NCI-H2107 (cell line): ENCODE results near the gene NCK2.

ENCODE experiments used
- DNase-seq: peaks from one replicate; lab custom pipeline; 2025; lab: John Stamatoyannopoulos, UW

The NCK2 gene

DNA sequence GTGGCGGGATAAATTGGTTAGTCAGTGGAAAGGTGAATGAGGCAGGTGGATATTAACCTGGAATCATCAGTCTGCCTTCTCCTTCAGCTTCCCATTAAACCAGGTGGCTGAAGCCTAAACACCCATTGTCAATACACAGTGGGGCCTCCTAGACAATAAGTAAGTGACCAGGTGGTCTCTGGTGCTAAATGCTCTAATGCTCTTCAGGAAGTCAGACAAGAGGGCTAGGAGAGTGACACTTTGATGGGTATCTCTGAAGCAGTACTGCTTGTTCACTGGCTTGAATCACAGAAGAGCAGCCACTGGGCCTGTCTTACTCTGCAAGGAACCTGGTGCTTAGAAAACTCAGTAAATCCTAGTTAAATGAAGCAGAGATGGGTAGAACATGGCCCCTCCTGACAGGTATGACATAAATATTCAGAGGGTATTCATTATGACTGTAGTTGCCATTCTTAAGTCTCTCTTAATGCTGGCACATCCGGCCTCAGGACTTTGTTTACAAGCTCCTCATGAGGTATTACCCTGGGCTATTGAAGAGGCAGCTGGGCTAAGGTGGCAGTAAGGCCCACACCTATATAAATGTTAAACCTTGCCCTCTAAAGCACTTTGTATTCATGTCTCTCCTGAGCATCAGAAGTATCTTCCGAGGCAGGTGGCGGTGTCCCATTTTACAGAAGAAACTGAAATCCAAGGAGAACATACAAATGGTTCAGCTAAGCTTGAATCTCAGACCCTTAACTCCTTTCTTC, 104.9 kb downstream of the NCK2 start:
- no peak for DNase-seq

DNA sequence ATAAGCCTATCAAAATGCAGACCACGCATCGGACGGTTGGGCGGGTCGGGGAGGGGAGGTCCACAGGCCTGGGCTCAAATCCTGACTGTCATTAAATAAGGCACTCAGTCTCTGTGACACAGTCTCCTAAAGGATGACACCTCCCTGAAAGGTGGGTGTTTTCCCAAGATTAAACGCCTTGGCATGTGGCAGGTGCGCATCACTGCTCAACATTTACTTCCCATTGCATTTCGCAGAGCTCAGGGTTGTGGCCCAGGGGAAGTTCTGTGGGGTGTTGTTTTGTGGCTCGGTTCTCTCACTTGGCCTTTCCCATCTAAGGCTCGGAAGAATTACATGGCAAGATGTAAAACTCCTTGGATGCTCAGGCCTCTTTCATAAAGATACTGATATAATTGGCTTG, 107.4 kb downstream of the NCK2 start:
- no peak for DNase-seq

DNA sequence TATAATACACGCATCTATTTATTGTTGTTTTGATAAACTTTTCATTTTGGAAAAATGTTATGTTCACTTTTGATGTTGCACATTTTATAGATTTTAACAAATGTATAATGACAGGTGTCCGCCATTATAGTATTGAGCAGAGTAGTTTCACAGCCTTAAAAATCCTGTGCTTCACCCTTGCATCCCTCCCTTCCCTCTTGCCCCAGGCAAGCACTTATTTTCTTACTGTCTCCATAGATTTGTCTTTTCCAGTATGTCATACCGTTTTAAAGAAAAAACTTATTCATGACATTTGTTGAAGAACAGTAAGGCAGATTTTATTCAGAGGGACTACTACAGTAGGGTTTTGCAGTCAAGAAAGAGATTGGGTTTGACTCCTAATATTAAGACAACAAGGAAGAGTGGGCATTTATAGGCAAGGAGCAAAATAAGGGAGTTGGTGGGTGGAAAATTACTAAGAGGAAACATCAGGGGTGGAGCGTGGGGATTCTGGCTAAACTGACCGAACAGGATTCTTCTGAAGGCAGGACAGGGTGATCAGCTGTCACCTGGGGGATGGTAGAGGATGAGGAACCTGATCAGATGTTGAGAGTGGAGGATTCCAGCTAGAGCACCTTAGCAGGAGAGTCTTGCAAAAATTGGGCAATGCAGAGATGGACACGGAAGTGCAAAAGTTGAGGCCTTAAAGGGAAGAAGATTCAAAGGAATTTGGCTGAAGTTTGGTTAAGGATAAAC, 108.8 kb downstream of the NCK2 start:
- DNase-seq, result no peak

DNA sequence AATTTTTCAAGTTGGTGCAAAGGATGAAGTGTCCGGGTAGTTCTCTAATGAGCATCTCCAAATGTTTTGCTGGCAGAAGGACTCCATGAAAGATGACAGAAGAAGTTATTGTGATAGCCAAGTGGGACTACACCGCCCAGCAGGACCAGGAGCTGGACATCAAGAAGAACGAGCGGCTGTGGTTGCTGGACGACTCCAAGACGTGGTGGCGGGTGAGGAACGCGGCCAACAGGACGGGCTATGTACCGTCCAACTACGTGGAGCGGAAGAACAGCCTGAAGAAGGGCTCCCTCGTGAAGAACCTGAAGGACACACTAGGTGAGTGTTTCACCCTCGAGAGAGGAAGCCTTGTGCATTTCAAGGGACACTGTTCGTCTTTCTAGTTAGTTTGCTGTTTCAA, 110.3 kb downstream of the NCK2 start:
- no peak for DNase-seq

DNA sequence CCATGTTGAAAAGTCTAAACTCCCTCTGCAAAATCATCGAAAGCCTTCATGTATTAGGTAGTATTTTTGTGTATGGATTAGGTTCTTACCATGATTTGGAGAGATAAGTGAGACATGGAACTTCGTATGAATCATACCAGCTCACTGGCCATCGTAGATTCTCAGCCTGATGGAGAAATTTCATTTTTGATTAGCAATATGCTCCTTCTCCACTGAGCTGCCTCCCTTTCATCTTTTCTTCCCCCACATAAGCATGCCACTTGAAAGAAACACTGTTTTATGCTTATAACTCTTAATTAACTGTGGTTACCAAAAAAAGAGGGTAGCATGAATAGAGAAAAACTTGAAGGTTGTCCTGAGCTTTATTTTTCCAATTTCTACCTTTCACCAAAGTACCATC, 111.9 kb downstream of the NCK2 start:
- DNase-seq, result no peak

DNA sequence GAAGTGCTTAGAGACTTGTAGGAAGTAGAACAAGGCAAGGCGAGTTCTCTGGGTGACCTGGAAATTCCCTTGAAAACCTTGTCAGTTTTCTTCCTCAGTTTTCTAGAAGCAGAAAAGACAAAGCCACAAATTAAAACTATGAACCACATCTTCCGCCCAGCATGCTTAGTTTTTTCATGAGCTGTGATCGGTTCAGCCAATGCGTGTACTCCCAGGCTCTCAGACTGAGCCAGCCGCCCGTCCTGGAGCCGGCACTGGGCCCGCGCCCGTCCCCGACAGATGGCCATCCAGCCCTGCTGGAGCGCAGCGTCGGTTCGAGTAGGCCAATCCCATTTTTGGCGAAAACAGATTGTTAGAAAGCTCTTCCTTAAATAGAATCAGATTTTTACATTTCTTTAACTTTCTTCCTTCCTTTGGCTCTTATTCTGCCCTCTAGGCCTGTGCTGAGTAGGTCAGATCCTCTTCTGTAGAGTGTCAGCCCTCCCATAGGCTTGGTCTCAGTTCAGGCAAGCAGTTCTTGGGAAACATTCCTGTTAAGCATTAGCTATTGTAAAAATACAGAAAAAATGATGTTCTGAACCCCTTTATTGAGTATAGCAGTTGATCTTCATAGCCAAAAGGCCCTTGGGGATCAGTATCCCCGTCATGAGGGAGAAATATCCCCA, 112.5 kb downstream of the NCK2 start:
- no peak for DNase-seq

DNA sequence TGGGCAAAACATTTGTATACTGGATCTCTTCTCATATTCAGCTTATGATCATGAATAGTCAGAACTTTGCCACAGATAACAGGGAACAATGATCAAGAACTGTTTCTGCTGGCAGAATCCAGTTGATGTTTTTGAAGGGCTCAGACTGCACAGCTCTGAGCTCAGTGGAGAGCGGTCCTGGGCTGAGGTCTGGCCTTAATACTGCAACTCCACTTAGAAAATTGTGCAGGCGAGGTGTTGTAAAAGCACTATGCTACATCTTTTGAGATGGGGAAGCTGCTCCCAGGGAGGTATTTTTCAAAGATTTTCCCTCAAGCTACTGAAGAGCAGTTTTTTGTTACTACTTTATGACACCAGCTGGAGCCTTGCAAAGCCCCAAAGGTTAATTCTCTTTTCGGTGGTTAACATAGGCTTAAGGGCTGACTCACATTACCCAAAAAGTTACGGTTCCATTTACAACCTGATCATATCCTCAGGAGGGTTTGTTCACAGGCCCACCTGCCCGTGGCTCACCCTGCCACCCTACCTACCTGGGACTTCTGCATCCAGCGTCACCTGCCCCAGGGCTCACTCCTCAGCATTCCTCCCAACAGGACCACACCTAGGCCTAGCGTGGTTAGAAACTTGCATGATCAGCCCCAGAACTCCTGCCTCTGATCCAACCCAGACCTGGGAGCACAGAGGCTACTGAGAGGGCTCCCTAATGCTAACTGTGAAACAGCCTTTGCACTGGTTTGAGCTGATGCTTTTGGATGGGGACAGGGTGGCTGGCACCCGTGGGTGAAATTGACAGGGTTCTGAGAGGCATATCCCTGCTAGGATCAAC, 114.4 kb downstream of the NCK2 start:
- DNase-seq, result no peak

DNA sequence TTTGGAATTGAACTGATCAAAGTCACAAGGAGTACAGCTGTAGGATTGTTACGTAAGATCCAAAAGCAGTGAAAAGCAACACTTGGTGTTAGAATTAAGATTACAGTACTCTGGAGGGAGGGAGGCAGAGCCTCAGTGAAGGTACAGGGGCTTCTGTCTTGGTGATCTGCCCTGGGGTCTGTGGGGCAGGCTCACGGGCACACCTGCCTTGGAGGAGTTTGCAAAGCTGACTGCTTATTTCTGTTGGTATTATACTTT, 114.9 kb downstream of the NCK2 start:
- DNase-seq, result no peak

DNA sequence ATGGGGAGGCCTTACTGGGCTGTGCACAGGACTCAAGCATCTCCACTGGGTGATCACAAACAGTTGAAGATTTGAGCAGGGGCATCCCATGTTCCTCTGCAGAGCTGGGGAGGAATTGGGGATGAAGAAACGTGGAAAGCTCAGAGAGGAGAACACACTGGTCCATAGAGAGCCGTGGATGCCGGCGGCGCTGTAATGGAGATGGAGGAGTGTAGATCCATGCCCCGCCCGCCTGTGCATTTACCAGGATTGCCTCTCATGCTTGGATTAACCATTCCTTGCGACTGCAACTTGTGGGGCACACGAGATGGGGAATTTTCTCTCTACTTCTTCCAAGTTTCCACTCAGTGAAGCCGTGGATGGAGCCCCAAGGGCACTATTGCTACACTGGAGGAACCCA, 115.9 kb downstream of the NCK2 start:
- no peak for DNase-seq

DNA sequence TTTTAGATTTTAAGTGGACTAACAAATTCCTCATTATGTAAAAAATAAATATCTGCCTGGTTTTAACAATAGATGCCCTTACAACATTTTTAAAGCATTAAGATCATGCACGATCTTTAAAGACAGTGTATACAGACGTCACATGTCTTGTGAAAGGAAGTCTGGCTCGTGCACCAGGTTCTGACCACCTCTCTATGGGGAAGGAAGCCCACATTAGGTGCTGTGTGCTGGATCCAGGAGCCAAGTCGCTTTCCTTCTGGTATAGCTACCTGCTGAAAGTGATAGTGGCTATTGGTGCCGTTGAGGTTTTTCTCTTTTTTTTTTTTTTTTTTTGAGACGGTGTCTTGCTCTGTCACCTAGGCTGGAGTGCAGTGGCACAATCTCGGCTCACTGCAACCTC, 116.5 kb downstream of the NCK2 start:
- DNase-seq, result no peak

DNA sequence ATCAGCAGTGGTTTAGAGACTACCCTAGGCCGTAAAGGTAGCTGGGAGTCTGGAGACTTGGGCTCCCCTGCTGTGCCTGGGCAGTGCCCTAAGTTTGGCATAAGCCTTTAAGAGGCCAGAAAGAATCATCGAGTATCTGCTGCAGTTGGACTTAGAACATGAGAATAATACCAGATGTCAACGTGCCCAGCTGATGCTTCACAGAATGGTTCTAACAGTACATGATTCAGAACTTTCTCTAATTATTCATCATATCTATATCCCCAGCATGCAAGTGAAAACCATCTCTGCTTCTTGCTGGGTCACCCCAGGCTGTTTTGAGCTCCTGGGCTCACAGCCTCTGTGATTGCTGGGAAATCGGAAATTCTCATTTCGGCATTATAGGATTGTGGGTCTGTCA, 118.1 kb downstream of the NCK2 start:
- DNase-seq, result no peak

DNA sequence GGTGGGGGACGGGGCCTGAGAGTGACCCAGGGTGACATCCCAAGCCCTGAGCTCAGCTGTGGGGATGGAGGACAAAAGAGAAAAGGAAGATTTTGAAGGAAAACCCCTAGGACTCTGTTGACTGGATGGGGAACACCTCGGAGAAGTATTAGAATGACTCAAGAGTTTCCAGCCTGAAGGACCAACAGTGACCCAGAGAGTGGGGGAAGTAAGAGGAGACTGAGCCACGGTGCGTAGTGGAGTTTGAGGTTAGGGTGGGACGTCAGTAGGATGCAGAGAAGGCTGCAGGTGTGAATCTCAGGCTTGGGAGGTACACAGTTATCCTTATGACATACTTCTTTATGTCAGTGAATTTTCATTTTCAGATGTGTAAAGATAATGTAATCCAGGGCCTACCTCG, 119.5 kb downstream of the NCK2 start:
- no peak for DNase-seq

DNA sequence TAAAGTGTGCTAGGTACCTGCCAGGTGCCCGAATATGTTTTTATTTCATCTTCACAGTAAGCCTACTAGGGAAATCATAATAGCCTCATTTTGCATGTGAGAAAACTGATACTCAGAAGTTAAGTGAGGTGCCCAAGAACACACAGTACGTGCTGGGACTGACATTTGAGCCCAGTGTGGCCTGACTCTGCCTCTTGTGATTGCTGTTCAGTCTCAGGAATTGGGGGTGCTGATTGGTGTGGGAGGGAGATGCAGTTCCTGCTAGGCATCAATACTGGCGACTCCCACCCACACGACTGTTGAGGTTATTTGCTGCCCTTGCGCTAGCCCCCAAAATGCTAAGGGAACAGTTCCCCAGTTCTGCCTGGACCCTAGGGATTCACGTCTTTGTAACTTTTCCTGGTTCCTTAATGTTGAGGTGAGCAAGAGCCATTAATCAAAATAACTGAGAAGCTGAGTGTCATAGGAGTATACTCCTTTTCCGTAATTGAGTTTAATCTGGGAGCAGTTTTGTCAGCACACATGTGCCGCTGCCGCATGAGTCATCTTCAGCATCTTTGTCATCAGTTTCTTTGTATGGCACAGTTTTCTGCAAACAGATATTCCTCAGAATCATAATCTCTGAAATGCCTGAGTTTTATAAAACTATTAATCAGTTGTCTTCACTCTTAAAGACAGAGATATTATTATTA, 120.7 kb downstream of the NCK2 start:
- DNase-seq, result no peak

DNA sequence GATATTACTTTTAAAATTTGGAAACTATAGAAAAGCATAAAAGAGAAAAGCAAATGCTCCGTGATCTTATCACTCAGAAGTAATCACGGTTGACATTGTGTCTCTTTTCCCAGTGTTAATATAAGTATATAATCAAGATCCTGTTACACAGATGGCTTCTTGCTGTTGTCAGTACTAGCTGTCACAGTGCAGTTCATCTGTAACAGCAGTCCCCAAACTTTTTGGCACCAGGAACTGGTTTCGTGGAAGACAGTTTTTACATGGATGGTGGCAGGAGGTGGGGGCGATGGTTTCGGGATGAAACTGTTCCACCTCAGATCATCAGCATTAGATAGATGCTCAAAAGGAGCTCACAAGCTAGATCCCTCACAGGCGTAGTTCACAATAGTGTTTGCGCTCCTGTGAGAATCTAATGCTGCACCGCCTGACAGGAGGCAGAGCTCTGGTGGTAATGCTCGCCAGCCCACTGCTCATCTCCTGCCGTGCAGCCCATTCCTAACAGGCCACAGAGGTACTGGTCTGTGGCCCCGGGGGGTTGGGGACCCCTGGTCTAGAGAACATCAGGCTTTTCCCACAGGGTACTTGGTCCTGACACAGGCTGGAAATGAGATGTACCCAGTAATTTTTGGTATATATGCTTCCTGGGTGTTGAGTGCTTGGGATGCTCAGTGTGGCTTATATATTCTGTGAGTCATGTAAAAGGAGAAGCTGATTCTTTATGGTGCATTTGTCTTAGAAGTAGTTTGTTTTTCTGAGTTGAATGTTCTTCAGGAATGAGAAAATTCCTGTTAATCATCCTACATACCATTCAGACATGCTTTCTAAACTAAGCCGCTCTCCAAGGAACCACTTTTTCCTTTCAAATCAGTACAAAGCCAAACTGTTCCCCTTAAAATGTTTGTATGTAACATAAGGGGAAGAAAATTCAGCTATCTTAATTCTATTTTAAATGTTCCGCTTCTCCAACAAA, 121.8 kb downstream of the NCK2 start:
- DNase-seq, result no peak

DNA sequence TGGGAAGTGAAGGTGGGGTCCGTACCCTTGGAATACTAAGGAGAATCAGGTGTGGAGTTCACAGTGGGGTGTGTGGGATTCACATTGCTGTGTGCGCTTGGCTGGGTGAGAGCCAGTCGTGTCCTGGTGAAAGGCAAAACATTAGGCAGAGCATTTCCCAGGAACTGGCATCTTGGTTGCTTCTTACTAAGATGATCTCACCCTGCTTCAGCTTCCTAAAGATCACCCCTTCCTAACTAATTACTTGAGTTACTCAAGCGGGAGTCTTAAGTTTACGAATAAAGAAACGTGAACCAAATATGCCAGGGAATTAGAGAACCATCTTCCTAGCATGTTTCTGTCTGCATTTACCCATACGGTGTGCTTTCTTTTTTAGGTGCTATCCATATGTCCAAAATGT, 122.9 kb downstream of the NCK2 start:
- DNase-seq, result no peak

DNA sequence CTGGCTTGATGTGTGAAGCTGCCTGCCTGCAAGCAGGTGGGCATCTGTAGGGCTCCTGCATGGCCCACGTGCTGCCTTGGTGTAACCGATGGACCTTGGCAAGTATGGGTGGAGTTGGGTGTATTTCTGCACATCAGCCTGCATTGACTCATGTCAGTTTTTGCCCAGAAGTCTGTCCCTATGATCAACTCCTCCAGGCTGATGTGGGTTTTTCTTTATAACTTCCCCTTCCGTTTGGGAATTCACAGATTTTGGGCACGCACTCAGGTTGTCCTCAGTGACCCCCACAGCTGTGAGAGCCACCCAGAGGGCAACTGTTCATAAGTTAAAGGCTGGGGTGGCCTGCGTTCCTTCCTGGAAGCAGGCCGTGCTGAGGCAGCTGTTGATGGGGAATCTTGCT, 123.3 kb downstream of the NCK2 start:
- no peak for DNase-seq

DNA sequence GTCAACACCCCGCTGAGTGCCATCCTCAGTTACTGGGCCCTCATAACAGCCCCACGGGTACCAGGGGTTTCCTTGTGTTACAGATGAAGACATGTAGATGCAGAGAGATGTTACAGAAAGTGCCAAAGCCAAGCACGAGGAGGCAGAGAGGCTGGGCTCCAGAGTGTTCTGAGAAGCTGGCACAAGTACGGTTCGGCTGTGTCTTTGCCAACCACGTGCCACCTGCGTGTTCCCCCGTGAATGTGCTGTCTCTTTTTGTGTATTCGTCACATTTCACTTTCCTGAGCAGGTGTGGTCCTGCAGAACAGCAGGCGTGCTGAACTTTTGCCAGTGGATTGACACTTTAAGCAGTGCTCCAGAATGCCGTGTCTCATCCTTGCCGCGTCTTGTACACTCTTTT, 124.6 kb downstream of the NCK2 start:
- no peak for DNase-seq

DNA sequence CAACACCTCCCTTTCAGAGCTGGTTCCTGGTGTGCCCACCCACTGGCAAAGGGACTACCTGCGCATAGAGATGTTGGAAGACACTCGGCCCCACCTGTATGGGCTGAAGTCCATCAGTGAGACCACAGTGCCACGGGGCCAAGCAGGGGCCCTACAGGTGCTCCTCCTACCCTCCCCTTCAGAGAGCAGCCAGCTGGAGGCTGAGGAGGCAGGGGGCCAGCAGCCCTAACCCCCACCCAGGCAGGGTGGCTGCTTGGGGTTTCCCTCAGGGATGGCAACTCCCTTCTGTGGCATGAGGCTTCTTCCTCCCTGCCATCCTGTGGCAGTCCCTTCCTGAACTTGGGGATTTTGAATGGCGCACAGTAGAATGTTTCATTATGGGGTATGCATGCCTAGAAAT, 125.3 kb downstream of the NCK2 start:
- DNase-seq, result no peak

DNA sequence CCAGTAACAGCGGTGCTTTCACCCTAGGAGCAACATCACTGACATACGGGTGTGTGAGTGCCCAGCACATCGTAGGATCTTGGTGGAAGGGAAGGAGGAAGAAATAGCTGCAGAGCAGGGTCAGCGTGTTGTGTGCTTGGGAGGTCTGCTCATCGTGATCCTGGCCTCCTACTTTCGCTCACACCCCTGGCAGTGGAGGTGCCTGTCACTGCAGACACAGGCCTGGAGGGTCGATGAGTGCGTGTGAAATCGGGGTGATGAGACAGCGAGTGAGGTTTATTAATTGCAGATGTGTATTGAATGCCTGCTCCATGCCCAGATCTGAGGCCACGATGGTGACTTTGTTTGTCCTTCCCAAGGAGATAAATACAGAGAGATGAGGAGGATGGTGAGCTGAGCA, 126.1 kb downstream of the NCK2 start:
- no peak for DNase-seq

DNA sequence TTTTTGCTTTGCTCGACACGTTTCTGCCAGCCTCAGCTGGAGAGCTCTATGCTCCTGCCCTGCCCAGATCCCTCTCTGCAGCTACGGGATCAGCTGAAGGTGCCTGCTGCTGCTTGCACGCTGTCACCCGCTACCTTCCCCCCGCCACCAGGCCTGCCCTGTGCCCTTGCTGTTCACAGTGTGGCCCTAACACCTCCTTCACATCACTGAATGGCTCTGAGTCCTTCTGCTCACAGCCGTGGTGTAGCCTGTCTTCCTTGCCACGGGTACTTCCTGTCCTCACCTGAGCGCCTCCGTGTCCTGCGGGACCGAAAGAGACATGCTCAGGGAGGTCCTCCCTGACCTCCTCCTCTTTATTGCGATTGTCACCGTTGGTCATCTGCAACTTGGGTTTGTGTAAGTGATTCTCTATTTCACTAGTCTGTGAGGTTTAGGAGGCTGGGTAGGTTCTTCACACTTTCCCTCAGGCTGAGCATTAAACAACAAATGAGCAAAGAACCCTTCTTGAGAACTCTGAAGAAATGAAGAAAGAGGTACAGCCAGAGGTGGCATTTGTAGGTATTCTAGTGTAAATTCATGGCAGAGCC, 127.5 kb downstream of the NCK2 start:
- DNase-seq, result no peak

DNA sequence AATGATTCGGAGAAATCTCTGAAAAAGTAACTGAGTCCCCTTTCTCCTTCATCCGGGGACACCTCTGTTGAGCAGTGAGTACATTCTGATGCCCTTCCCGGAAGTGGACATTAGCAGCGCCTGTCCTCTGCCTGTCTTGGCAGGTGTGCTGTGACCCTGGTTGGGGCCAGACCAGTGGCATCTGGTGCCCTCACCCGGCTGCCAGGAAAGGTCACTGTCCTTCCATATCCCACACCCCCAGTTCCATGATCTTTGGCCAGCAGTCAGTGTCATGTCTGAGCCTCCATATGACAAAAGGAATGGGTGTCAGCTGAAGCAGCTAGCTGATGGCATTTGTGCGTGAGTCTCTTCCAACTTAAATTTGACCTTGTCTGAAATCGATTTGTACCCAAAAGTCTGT, 128.1 kb downstream of the NCK2 start:
- no peak for DNase-seq
